Right renal pelvis (tissue), 4 donors: ENCODE data around the gene ADM2. TPM values are rescaled to one million over a fixed set of nuclear protein-coding genes. Genes with fewer than 3 reads are reported as not detected.
"Not testable (repeated sequence)": the region's sequence is repeated elsewhere in the genome, so short reads cannot be mapped to it uniquely, and the experiment has no call there.

Source experiments
- DNase-seq, 4 donors: peaks; one replicate each; pipeline ENCODE4 v3.0.0-alpha.2; 2013; ENCODE audit warnings: low read depth in 4 of 4, low spot score in 3 of 4, missing footprints in 1 of 4
- polyA plus RNA-seq, 4 donors: library from polyadenylated mRNA; unstranded; fragments of 120-200 nt; gene quantifications; one replicate each; pipeline ENCODE4 v1.2.1, GENCODE V29; 2013; ENCODE audit not compliant: insufficient read length in 4 of 4

Gene ADM2
- polyA plus RNA-seq, 4 donors = 4.1 to 6.8 (median 5.4) TPM

GRCh38 chr22:50504369-50505211, 23.2 kb downstream of the ADM2 start:
- DNase-seq = no peak

- no peak for DNase-seq
Observed at GRCh38 chr22:50505276-50505775, 24.0 kb downstream of the ADM2 start.

GRCh38 chr22:50505776-50506610, 24.6 kb downstream of the ADM2 start:
- no peak for DNase-seq

- DNase-seq = no peak
Observed at GRCh38 chr22:50506611-50507420, 25.5 kb downstream of the ADM2 start.

- no peak for DNase-seq
Observed at GRCh38 chr22:50507421-50507990, 26.2 kb downstream of the ADM2 start, which contains the start of gene LMF2. LMF2 (minus strand) TSS chr22:50507702; CDS start chr22:50507675, 27 bp downstream.

GRCh38 chr22:50507991-50508884, 26.9 kb downstream of the ADM2 start, which contains the start of gene NCAPH2:
NCAPH2 (plus strand) TSS chr22:50508224; CDS start chr22:50508338, 114 bp downstream.
- peak; percentile 97 to 99 (median 98) for DNase-seq

GRCh38 chr22:50508897-50509296, 27.6 kb downstream of the ADM2 start:
- no peak for DNase-seq

- DNase-seq = no peak
Observed at GRCh38 chr22:50513175-50513574, 31.8 kb downstream of the ADM2 start.

- DNase-seq = no peak
Observed at GRCh38 chr22:50516068-50516467, 34.7 kb downstream of the ADM2 start.

GRCh38 chr22:50516891-50517290, 35.5 kb downstream of the ADM2 start:
- DNase-seq = no peak

GRCh38 chr22:50517495-50518260, 36.3 kb downstream of the ADM2 start:
- no peak for DNase-seq

- DNase-seq = no peak
Observed at GRCh38 chr22:50518606-50519005, 37.3 kb downstream of the ADM2 start.

- DNase-seq = no peak
Observed at GRCh38 chr22:50519151-50519550, 37.8 kb downstream of the ADM2 start.

GRCh38 chr22:50520184-50520583, 38.8 kb downstream of the ADM2 start:
- DNase-seq = not testable (repeated sequence)

GRCh38 chr22:50520826-50521453, 39.6 kb downstream of the ADM2 start:
- DNase-seq = no peak

GRCh38 chr22:50521710-50522109, 40.4 kb downstream of the ADM2 start:
- DNase-seq = no peak

- DNase-seq = no peak
Observed at GRCh38 chr22:50522208-50522805, 41.0 kb downstream of the ADM2 start.
